HepG2 (cell line): ENCODE data around the gene UGT1A3. TPM values are rescaled to one million over a fixed set of nuclear protein-coding genes. Genes with fewer than 3 reads are reported as not detected.

Source experiments
- ATAC-seq: fragments of 200-7000 bp; cut with Tn5 transposase; 3 replicates; pipeline ENCODE4 v1.9.1; 2020; ENCODE audit warnings: mild to moderate bottlenecking, moderate library complexity
- BruUV-seq: library from RNA; stranded (reverse); fragments of 400-500 nt; replicated peaks from 2 replicates; lab custom pipeline; 2021; lab: Mats Ljungman, UMichigan
- CTCF ChIA-PET: fragments of 300-600 bp; formaldehyde crosslinking; extraction: SDS; loops from one replicate; lab custom pipeline; 2021; ENCODE audit warnings: low total read pairs, inconsistent platforms, low intra/inter-chr PET ratio; lab: Yijun Ruan, JAX
- POLR2A ChIA-PET: fragments of 350-600 bp; sonication (Branson Sonifier 250); formaldehyde crosslinking; loops from one replicate; lab custom pipeline; 2020; ENCODE audit warnings: antibody characterized with exemption, inconsistent platforms; lab: Yijun Ruan, JAX
- DNase-seq: peaks from one replicate; pipeline ENCODE4 v3.0.0-alpha.2; 2015; ENCODE audit warnings: low spot score
- FAIRE-seq: peaks from 3 replicates; lab custom pipeline; 2011; peaks lifted over from hg19 to GRCh38; lab: Jason Lieb, UNC
- H2AFZ ChIP-seq: one replicate; pipeline ENCODE4 v1.6.1; 2011; ENCODE audit warnings: low read length, inconsistent platforms
- H3K27ac ChIP-seq: fragments of 300-600 bp; 3 replicates; pipeline ENCODE4 v1.8.0; 2011; ENCODE audit warnings: mixed run types, mild to moderate bottlenecking, mixed read lengths, low read length, inconsistent platforms; ENCODE audit not compliant: insufficient read depth; ENCODE audit errors: extremely low read length
- H3K27me3 ChIP-seq, 2 experiments: fragments of 200-600 bp in 1 of 2; 2 replicates in 1 of 2; 3 replicates in 1 of 2; pipeline versions ENCODE4 v1.6.0 to v1.8.0; 2011; ENCODE audit warnings: low read length in 2 of 2, mild to moderate bottlenecking in 2 of 2, moderate library complexity in 2 of 2, inconsistent platforms in 1 of 2; ENCODE audit not compliant: insufficient read depth in 2 of 2, control insufficient read depth in 1 of 2
- H3K36me3 ChIP-seq, 2 experiments: fragments of 200-600 bp in 1 of 2; replicated peaks in 1 of 2; 2 replicates in 1 of 2; 3 replicates in 1 of 2; pipeline versions ENCODE4 v1.5.1 to v1.8.0; 2011; ENCODE audit warnings: low read length in 2 of 2, inconsistent platforms in 1 of 2; ENCODE audit not compliant: insufficient read depth in 2 of 2, control insufficient read depth in 1 of 2
- H3K4me1 ChIP-seq: 2 replicates; pipeline ENCODE4 v1.5.1; 2012; ENCODE audit warnings: low read length, inconsistent platforms; ENCODE audit not compliant: insufficient read depth
- H3K4me2 ChIP-seq: 2 replicates; pipeline ENCODE4 v1.6.0; 2011; ENCODE audit warnings: low read depth, low read length, inconsistent platforms
- H3K4me3 ChIP-seq, 3 experiments: fragments of 200-600 bp in 1 of 3; sonication (generic), shearing (Covaris generic) in 1 of 3; replicated peaks in 1 of 3; 2 replicates each; pipeline ENCODE4 v1.5.1; 2011 to 2016; ENCODE audit warnings: low read length in 3 of 3, inconsistent platforms in 2 of 3, low read depth in 2 of 3, mild to moderate bottlenecking in 2 of 3, control low read depth in 1 of 3, mixed read lengths in 1 of 3; ENCODE audit not compliant: insufficient read depth in 1 of 3
- H3K79me2 ChIP-seq: one replicate; pipeline ENCODE4 v1.6.1; 2011; ENCODE audit warnings: low read length, inconsistent platforms; ENCODE audit not compliant: insufficient read depth
- H3K9ac ChIP-seq: 2 replicates; pipeline ENCODE4 v1.6.0; 2011; ENCODE audit warnings: mild to moderate bottlenecking, low read depth, low read length, inconsistent platforms; ENCODE audit not compliant: insufficient read depth
- H3K9me3 ChIP-seq: 2 replicates; pipeline ENCODE4 v1.5.1; 2012; ENCODE audit warnings: mild to moderate bottlenecking, low read length
- H4K20me1 ChIP-seq: 2 replicates; pipeline ENCODE4 v1.6.0; 2011; ENCODE audit warnings: inconsistent platforms, mild to moderate bottlenecking, low read length, moderate library complexity; ENCODE audit not compliant: insufficient read depth
- CSRNP2 ChIP-seq: sonication (generic); formaldehyde crosslinking; conservative IDR thresholded peaks from 2 replicates; pipeline ENCODE4 v1.8.0; 2022; ENCODE audit warnings: low read depth, missing genetic modification reagents
- PLSCR1 ChIP-seq: sonication (generic); formaldehyde crosslinking; IDR thresholded peaks from 2 replicates; pipeline ENCODE4 v1.5.0; 2020; ENCODE audit warnings: missing genetic modification reagents, mild to moderate bottlenecking, borderline replicate concordance
- STAG1 ChIP-seq: sonication (generic); formaldehyde crosslinking; IDR thresholded peaks from 2 replicates; pipeline ENCODE4 v1.4.0; 2020; ENCODE audit warnings: missing genetic modification reagents
- ZBTB33 ChIP-seq: sonication (generic); formaldehyde crosslinking; IDR thresholded peaks from 2 replicates; pipeline ENCODE4 v1.4.0; 2020; ENCODE audit warnings: missing genetic modification reagents
- WGBS: methylation state at CpG from one replicate; pipeline ENCODE4 v1.1.6; 2017; ENCODE audit warnings: low lambda C conversion rate; 5-methylcytosine and 5-hydroxymethylcytosine counted together
- in situ Hi-C: cut with HindIII; loops from 2 replicates; pipeline ENCODE4 v1.10.0; 2017; ENCODE audit warnings: low pct_unique_long_range_greater_than_20kb; ENCODE audit not compliant: extremely low pct_ligation_motif_present
- intact Hi-C: fragments of 100-400 bp; cut with micrococcal nuclease; formaldehyde crosslinking; loops from one replicate; pipeline ENCODE4 v1.10.0; 2022; ENCODE audit not compliant: unreplicated experiment
- polyA plus RNA-seq, 8 experiments: library from polyadenylated mRNA; depleted of rRNA in 3 of 8; stranded (reverse) in 7 of 8; unstranded in 1 of 8; fragments of >200 nt; fragmentation: Illumina TruSeq in 4 of 8; extraction: Trizol in 4 of 8; gene quantifications; 2 replicates each; pipeline versions ENCODE4 v1.2.1 to v1.2.3, GENCODE V29; 2011 to 2016; ENCODE audit warnings: low read depth in 4 of 8, missing spikeins in 1 of 8, mixed read lengths in 1 of 8; ENCODE audit not compliant: insufficient read depth in 1 of 8
- total RNA-seq, 5 experiments: library from RNA; depleted of rRNA; stranded (reverse); fragments of >200 nt; fragmentation: Illumina TruSeq; extraction: Trizol; gene quantifications; 2 replicates each; pipeline ENCODE4 v1.2.3, GENCODE V29; 2016; ENCODE audit warnings: low read depth in 1 of 5

UGT1A3 gene
- total and polyA plus RNA-seq, 2 of the 13 experiments (the other 11 are each of a cell fraction or from before 2014, with no cell fraction given) = not detected

- Histone ChIP-seq H3K4me3 (no peak within 1 kb of the TSS), H3K4me2 (no peak within 1 kb of the TSS), H2AFZ (no peak within 1 kb of the TSS), H3K27ac (no peak within 1 kb of the TSS), H3K27me3 (no peaks in the 10 kb centered on the region), H4K20me1 (no peaks in the 10 kb centered on the region), H3K9me3 (no peaks in the 10 kb centered on the region), H3K4me1 (no peaks in the 10 kb centered on the region), H3K79me2 (no peaks in the 10 kb centered on the region), H3K9ac (no peak within 1 kb of the TSS), H3K36me3 (no peaks in the 10 kb centered on the region)
- ATAC-seq = no peak
- intact Hi-C loops = loop anchor here (5.0 kb wide), 3 partner anchors 130 to 310 kb away; no protein-coding TSS in a partner anchor
- DNase-seq = no peak
- CTCF ChIA-PET = no interaction called here
- in situ Hi-C loops = no loop called here
- POLR2A ChIA-PET = no interaction called here
- TF ChIP-seq CSRNP2 (CRISPR knock-in tag) = no peak
- TF ChIP-seq STAG1 = 0 out of 2 replicates have a peak, but pooled peaks have one; percentile 7
- peak; percentile 69; the same call in 1 of the 2 replicates for TF ChIP-seq ZBTB33 (CRISPR knock-in tag)
- no peak for TF ChIP-seq PLSCR1 (CRISPR knock-in tag)
- 74% methylated on average over 14 of the region's 14 CpGs for WGBS
- no TSS peak for BruUV-seq
- FAIRE-seq = no peak
Measured at GRCh38 chr2:233712611-233713261, 16.1 kb upstream of the UGT1A3 start, which contains the start of gene UGT1A5. UGT1A5 (plus strand) TSS chr2:233712907; CDS start chr2:233712992, 85 bp downstream.
